Measurements from ENCODE around the gene ZZZ3. TPM values are rescaled to one million over a fixed set of nuclear protein-coding genes. Genes with fewer than 3 reads are reported as not detected.

Gene ZZZ3
- total RNA-seq, 1 donor from 2014 or later, result 82.5 TPM

DNA sequence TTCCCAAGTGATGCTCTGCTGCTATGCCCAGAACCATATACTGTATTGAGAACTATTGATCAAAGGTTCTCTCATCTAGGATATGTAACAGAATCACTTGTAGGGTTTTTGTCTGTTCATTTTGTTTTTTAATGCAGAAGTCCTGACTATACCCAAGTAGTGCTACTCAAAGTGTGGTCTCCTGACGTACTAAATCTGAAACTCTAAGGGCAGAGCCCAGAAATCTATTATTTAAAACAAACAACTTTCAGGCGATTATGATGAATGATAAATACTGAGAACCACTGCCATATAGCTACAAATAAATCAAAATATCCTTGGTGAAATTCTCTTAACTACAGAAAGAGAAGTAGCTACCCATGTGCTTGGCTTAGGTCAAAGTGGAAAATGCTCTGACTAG, 10.1 kb downstream of the ZZZ3 start:
- peaks cover 0 to 26% (median 16%) of the 10 kb centered on the region in 3 donors for H3K4me1 ChIP-seq (ENCODE audit: control insufficient read depth in 3 of 3, insufficient read depth in 3 of 3, low read length in 3 of 3)
- H3K27ac ChIP-seq (ENCODE audit: low read depth, low read length), result no peak overlapping the region
- no peaks in the 10 kb centered on the region for H3K9me3 ChIP-seq (ENCODE audit: control insufficient read depth in 3 of 3, low read length in 3 of 3)
- H3K4me3 ChIP-seq (ENCODE audit: low read length in 3 of 3), result no peak overlapping the region
- H3K27me3 ChIP-seq (ENCODE audit: control insufficient read depth in 3 of 3, insufficient read depth in 3 of 3, low read length in 3 of 3), result no peaks in the 10 kb centered on the region
- H3K36me3 ChIP-seq (ENCODE audit: control insufficient read depth in 3 of 3, insufficient read depth in 3 of 3, low read length in 3 of 3), result no peaks in the 10 kb centered on the region
- no peak overlapping the region for H3K9ac ChIP-seq (ENCODE audit: low read depth in 1 of 3, low read length in 3 of 3)

DNA sequence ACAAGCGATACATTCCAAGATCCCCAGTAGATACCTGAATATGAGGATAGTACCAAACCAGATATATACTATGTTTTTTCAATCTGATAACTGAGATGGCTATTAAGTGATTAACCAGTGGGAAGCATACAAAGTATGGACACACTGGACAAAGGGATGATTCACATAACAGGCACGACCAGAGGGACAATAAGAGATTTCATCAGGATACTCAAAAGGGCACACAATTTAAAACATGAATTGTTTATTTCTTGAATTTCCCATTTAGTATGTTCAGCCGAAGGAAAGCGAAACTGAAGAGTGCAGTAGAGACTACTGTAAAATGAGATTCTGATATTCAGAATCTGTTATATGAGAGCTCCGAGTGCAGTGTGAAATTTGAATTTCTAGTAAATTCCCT, 10.6 kb downstream of the ZZZ3 start:
- Histone ChIP-seq H3K27ac (ENCODE audit: low read depth, low read length) (no peak overlapping the region), H3K4me1 (ENCODE audit: control insufficient read depth in 3 of 3, insufficient read depth in 3 of 3, low read length in 3 of 3) (peaks cover 0 to 26% (median 16%) of the 10 kb centered on the region in 3 donors), H3K9me3 (ENCODE audit: control insufficient read depth in 3 of 3, low read length in 3 of 3) (no peaks in the 10 kb centered on the region), H3K9ac (ENCODE audit: low read depth in 1 of 3, low read length in 3 of 3) (no peak overlapping the region), H3K4me3 (ENCODE audit: low read length in 3 of 3) (no peak overlapping the region), H3K36me3 (ENCODE audit: control insufficient read depth in 3 of 3, insufficient read depth in 3 of 3, low read length in 3 of 3) (no peaks in the 10 kb centered on the region), H3K27me3 (ENCODE audit: control insufficient read depth in 3 of 3, insufficient read depth in 3 of 3, low read length in 3 of 3) (no peaks in the 10 kb centered on the region)

DNA sequence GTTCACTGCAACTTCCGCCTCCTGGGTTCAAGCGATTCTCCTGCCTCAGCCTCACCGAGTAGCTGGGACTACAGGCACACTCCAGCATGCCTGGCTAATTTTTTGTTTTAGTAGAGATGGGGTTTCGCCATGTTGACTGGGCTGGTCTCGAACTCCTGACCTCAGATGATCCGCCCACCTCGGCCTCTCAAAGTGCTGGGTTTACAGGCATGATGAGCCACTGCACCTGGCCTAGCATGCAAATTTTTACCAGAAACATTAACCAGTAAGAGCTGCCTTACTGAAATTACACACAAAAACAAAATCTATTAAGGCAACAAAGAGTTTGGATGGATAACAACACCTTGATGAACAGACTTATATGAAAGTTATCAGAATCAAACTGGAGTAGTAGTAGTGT, 12.1 kb downstream of the ZZZ3 start:
- Histone ChIP-seq H3K4me1 (ENCODE audit: control insufficient read depth in 3 of 3, insufficient read depth in 3 of 3, low read length in 3 of 3) (peaks cover 0 to 21% (median 12%) of the 10 kb centered on the region in 3 donors), H3K27me3 (ENCODE audit: control insufficient read depth in 3 of 3, insufficient read depth in 3 of 3, low read length in 3 of 3) (no peaks in the 10 kb centered on the region), H3K27ac (ENCODE audit: low read depth, low read length) (no peak overlapping the region)

DNA sequence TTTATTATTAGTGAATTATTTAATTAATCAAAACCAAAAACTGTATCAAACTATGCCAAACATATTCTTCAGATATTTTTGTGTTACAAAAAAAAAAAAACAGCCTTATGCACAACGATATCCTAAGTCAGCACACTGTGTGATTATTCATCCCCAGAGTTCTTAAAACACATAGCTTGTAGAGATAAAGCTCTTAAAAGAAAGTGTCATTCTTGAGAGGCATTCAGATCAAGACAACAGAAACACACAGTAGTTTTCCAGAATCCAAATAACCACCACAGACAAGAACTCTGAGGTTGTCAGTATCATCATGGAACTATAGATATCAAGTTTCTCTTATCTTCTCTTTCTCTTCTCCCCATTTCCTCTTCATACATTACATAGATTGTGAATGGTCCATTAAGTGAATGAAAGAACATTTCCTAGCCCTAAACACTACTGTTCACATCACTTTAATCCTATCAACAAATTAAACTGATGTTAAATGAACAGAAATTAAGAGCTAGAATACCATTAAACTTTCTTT, 13.5 kb downstream of the ZZZ3 start:
- H3K4me3 ChIP-seq (ENCODE audit: low read length in 3 of 3), result no peak overlapping the region
- no peaks in the 10 kb centered on the region for H3K27me3 ChIP-seq (ENCODE audit: control insufficient read depth in 3 of 3, insufficient read depth in 3 of 3, low read length in 3 of 3)
- H3K36me3 ChIP-seq (ENCODE audit: control insufficient read depth in 3 of 3, insufficient read depth in 3 of 3, low read length in 3 of 3), result no peaks in the 10 kb centered on the region
- H3K27ac ChIP-seq (ENCODE audit: low read depth, low read length), result no peak overlapping the region
- H3K4me1 ChIP-seq (ENCODE audit: control insufficient read depth in 3 of 3, insufficient read depth in 3 of 3, low read length in 3 of 3), result peaks cover 0 to 21% (median 13%) of the 10 kb centered on the region in 3 donors
- H3K9ac ChIP-seq (ENCODE audit: low read depth in 1 of 3, low read length in 3 of 3), result no peak overlapping the region
- H3K9me3 ChIP-seq (ENCODE audit: control insufficient read depth in 3 of 3, low read length in 3 of 3), result no peaks in the 10 kb centered on the region

More for the DNA sequence above, 12.1 kb downstream of the ZZZ3 start:
- Histone ChIP-seq H3K4me3 (ENCODE audit: low read length in 3 of 3) (no peak overlapping the region), H3K36me3 (ENCODE audit: control insufficient read depth in 3 of 3, insufficient read depth in 3 of 3, low read length in 3 of 3) (no peaks in the 10 kb centered on the region), H3K9me3 (ENCODE audit: control insufficient read depth in 3 of 3, low read length in 3 of 3) (no peaks in the 10 kb centered on the region), H3K9ac (ENCODE audit: low read depth in 1 of 3, low read length in 3 of 3) (no peak overlapping the region)

DNA sequence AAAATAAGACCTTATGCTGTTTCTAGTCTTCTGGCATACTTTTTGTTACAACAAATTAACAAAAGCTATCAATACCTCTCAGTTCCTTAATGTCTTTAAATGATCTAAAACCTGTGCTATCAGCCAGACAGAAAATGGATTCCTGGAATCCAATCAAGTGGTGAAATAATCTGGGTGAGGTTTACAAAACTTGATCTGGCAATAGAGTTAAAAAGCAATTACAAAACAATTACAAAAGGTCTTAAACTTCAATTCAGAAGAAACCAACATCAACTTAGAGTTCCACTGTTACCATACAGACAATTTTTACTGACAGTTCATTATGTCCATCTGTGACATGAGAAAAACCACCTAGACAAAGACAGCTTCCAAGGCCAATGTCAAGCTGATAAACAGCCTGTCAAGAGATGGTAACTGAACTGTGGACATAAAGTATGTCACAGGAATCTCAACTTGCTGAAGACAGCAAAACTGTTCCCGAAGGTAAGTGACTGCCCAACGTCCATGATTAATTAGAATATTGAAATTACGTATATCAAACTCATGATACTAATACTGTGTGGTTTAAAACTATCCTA, 17.4 kb downstream of the ZZZ3 start:
- Histone ChIP-seq H3K4me3 (ENCODE audit: low read length in 3 of 3) (no peak overlapping the region), H3K4me1 (ENCODE audit: control insufficient read depth in 3 of 3, insufficient read depth in 3 of 3, low read length in 3 of 3) (peaks cover 0 to 6% (median 0%) of the 10 kb centered on the region in 3 donors), H3K36me3 (ENCODE audit: control insufficient read depth in 3 of 3, insufficient read depth in 3 of 3, low read length in 3 of 3) (no peaks in the 10 kb centered on the region), H3K27ac (ENCODE audit: low read depth, low read length) (no peak overlapping the region), H3K9ac (ENCODE audit: low read depth in 1 of 3, low read length in 3 of 3) (no peak overlapping the region), H3K9me3 (ENCODE audit: control insufficient read depth in 3 of 3, low read length in 3 of 3) (no peaks in the 10 kb centered on the region), H3K27me3 (ENCODE audit: control insufficient read depth in 3 of 3, insufficient read depth in 3 of 3, low read length in 3 of 3) (no peaks in the 10 kb centered on the region)

DNA sequence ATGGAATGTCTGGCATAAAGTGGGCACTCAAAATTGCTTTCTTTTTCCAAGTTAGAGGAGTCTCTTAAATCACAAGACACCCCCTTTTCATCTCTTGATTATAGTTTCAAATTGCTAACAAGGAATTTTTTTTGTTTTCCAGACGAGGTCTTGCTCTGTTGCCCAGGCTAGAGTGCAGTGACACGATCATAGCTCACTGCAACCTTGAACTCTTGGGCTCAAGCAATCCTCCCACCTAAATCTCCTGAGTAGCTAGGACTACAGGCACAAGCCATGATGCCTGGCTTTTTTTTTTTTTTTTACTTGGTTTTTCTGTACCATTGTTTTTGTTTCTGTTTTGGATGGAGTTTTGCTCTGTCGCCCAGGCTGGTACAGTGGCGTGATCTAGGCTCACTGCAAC, 20.8 kb downstream of the ZZZ3 start:
- Histone ChIP-seq H3K36me3 (ENCODE audit: control insufficient read depth in 3 of 3, insufficient read depth in 3 of 3, low read length in 3 of 3) (no peaks in the 10 kb centered on the region), H3K27me3 (ENCODE audit: control insufficient read depth in 3 of 3, insufficient read depth in 3 of 3, low read length in 3 of 3) (no peaks in the 10 kb centered on the region), H3K4me1 (ENCODE audit: control insufficient read depth in 3 of 3, insufficient read depth in 3 of 3, low read length in 3 of 3) (peaks cover 0 to 6% (median 0%) of the 10 kb centered on the region in 3 donors), H3K4me3 (ENCODE audit: low read length in 3 of 3) (no peak overlapping the region), H3K27ac (ENCODE audit: low read depth, low read length) (no peak overlapping the region), H3K9me3 (ENCODE audit: control insufficient read depth in 3 of 3, low read length in 3 of 3) (no peaks in the 10 kb centered on the region), H3K9ac (ENCODE audit: low read depth in 1 of 3, low read length in 3 of 3) (no peak overlapping the region)

DNA sequence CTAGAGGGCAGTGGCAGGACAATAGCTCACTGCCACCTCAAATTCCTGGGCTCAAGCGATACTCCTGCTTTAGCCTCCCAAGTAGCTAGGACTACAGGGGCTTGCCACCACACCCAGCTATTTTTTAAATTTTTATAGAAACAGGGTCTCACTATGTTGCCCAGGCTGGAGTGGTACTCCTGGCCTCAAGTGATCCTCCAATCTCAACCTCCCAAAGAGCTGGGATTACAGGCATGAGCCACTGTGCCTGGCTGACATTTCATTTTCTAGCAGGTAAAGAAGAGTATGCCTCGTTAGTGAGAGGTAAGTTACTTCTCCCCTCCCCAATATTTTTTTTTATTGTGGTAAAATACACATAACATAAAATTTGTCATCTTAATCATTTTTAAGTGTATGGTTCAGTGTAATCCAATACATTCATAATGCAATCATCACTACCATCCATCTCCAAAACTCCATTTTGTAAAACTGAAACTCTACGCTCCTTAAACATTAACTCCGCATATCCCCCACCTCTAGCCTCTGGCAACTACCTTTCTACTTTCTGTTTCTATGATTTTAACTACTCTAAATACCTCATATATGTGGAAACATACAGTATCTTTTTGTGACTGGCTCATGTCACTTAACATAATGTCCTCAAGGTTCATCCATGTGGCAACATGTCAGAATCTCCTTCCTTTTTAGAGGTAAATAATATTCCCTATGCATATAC, 22.4 kb downstream of the ZZZ3 start:
- Histone ChIP-seq H3K4me3 (ENCODE audit: low read length in 3 of 3) (no peak overlapping the region), H3K27ac (ENCODE audit: low read depth, low read length) (no peak overlapping the region), H3K9ac (ENCODE audit: low read depth in 1 of 3, low read length in 3 of 3) (no peak overlapping the region), H3K4me1 (ENCODE audit: control insufficient read depth in 3 of 3, insufficient read depth in 3 of 3, low read length in 3 of 3) (peaks cover 0 to 3% (median 0%) of the 10 kb centered on the region in 3 donors), H3K9me3 (ENCODE audit: control insufficient read depth in 3 of 3, low read length in 3 of 3) (no peaks in the 10 kb centered on the region), H3K27me3 (ENCODE audit: control insufficient read depth in 3 of 3, insufficient read depth in 3 of 3, low read length in 3 of 3) (no peaks in the 10 kb centered on the region), H3K36me3 (ENCODE audit: control insufficient read depth in 3 of 3, insufficient read depth in 3 of 3, low read length in 3 of 3) (no peaks in the 10 kb centered on the region)

DNA sequence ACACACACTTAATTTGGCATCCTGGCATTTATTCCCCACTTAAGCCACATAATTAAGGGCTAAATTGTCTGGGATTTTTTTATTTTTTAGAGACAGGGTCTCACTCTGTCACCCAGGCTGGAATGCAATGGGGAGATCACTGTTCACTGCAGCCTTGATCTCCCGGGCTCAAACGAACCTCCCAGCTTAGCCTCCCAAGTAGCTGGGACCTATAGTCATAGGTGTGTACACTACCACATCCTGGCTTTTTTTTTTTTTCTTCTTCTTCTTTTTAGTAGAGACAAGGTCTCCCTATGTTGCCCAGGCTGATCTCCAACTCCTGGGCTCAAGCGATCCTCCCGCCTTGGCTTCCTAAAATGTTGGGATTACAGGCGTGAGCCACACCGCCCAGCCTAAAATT, 24.2 kb downstream of the ZZZ3 start:
- no peaks in the 10 kb centered on the region for H3K9me3 ChIP-seq (ENCODE audit: control insufficient read depth in 3 of 3, low read length in 3 of 3)
- no peaks in the 10 kb centered on the region for H3K36me3 ChIP-seq (ENCODE audit: control insufficient read depth in 3 of 3, insufficient read depth in 3 of 3, low read length in 3 of 3)
- H3K4me3 ChIP-seq (ENCODE audit: low read length in 3 of 3), result no peak overlapping the region
- H3K27me3 ChIP-seq (ENCODE audit: control insufficient read depth in 3 of 3, insufficient read depth in 3 of 3, low read length in 3 of 3), result no peaks in the 10 kb centered on the region
- H3K27ac ChIP-seq (ENCODE audit: low read depth, low read length), result no peak overlapping the region
- H3K4me1 ChIP-seq (ENCODE audit: control insufficient read depth in 3 of 3, insufficient read depth in 3 of 3, low read length in 3 of 3), result no peaks in the 10 kb centered on the region
- no peak overlapping the region for H3K9ac ChIP-seq (ENCODE audit: low read depth in 1 of 3, low read length in 3 of 3)

DNA sequence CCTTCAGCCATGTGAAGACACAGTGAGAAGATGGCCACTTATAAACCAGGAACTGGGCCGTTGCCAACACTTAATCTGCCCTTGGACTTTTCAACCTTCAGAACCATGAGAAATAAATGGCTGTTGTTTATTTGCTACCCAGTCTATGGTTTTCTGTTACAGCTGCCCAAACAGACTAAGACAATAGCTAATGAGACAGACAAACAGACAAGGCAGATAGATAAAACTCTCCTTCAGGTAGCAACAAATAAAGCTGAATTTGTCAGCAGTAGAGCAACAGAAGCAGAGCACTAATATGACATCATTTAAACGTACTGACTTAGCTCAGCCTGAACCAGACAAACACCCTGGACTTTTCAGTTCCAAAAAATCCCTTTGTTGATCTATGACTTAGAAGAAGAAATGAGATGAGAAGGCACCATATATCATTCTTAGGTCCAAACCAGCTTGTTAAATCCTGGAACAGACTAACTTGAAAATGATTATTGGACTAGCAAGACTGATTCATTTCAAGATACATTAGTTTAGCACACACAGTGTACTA, 27.0 kb downstream of the ZZZ3 start:
- H3K4me1 ChIP-seq (ENCODE audit: control insufficient read depth in 3 of 3, insufficient read depth in 3 of 3, low read length in 3 of 3), result peaks cover 0 to 5% (median 3%) of the 10 kb centered on the region in 3 donors
- H3K9me3 ChIP-seq (ENCODE audit: control insufficient read depth in 3 of 3, low read length in 3 of 3), result no peaks in the 10 kb centered on the region
- no peak overlapping the region for H3K9ac ChIP-seq (ENCODE audit: low read depth in 1 of 3, low read length in 3 of 3)
- no peak overlapping the region for H3K4me3 ChIP-seq (ENCODE audit: low read length in 3 of 3)
- no peaks in the 10 kb centered on the region for H3K36me3 ChIP-seq (ENCODE audit: control insufficient read depth in 3 of 3, insufficient read depth in 3 of 3, low read length in 3 of 3)
- no peaks in the 10 kb centered on the region for H3K27me3 ChIP-seq (ENCODE audit: control insufficient read depth in 3 of 3, insufficient read depth in 3 of 3, low read length in 3 of 3)
- no peak overlapping the region for H3K27ac ChIP-seq (ENCODE audit: low read depth, low read length)

DNA sequence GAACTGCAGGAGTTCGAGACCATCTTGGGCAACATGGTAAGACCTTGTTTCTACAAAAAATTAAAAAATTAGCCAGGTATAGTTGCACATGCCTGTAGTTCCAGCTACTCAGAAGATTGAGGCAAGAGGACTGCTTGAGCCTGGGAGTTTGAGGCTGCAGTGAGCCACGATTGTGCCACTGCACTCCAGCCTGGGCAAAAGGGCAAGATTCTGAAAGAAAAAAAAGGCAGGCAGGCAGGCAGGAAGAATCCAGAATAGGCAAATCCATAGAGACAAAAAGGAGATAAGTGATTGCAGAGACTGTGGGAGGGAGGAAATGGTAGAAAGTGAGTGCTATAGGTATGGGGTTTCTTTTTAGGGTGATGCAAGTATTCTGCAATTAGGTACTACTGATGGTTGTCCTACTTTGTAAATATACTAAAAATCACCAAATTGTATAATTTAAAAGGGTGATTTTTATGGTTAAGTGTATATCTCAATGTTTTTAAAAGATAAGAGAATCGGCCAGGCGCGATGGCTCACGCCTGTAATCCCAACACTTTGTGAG, 29.4 kb downstream of the ZZZ3 start:
- no peaks in the 10 kb centered on the region for H3K27me3 ChIP-seq (ENCODE audit: control insufficient read depth in 3 of 3, insufficient read depth in 3 of 3, low read length in 3 of 3)
- H3K4me3 ChIP-seq (ENCODE audit: low read length in 3 of 3), result no peak overlapping the region
- H3K4me1 ChIP-seq (ENCODE audit: control insufficient read depth in 3 of 3, insufficient read depth in 3 of 3, low read length in 3 of 3), result peaks cover 0 to 5% (median 3%) of the 10 kb centered on the region in 3 donors
- H3K9ac ChIP-seq (ENCODE audit: low read depth in 1 of 3, low read length in 3 of 3), result no peak overlapping the region
- no peaks in the 10 kb centered on the region for H3K36me3 ChIP-seq (ENCODE audit: control insufficient read depth in 3 of 3, insufficient read depth in 3 of 3, low read length in 3 of 3)
- no peak overlapping the region for H3K27ac ChIP-seq (ENCODE audit: low read depth, low read length)
- no peaks in the 10 kb centered on the region for H3K9me3 ChIP-seq (ENCODE audit: control insufficient read depth in 3 of 3, low read length in 3 of 3)

Measured in skeletal muscle tissue (tissue), 4 donors.